Occipital lobe (tissue), 2 donors: ENCODE results near the gene APCDD1. TPM values are rescaled to one million over a fixed set of nuclear protein-coding genes. Genes with fewer than 3 reads are reported as not detected.

Experiments
- DNase-seq: peaks from one replicate; lab custom pipeline; 2025; lab: John Stamatoyannopoulos, UW
- total RNA-seq: library from RNA; depleted of rRNA; stranded (reverse); fragments of >200 nt; gene quantifications from one replicate; pipeline ENCODE4 v1.2.3, GENCODE V29; 2014

Gene APCDD1
- 10.3 TPM for total RNA-seq

- peak; percentile 59 for DNase-seq
These were observed at the start of gene APCDD1 for GRCh38 chr18:10453806-10454680. APCDD1 (plus strand) TSS chr18:10454635; CDS start chr18:10454982, 347 bp downstream.

- no peak for DNase-seq
These were observed 49.4 kb upstream of the APCDD1 start for GRCh38 chr18:10405014-10405493.

GRCh38 chr18:10405816-10406663, 48.4 kb upstream of the APCDD1 start:
- DNase-seq, result no peak

GRCh38 chr18:10408131-10408530, 46.3 kb upstream of the APCDD1 start:
- DNase-seq, result no peak

- no peak for DNase-seq
These were observed 45.4 kb upstream of the APCDD1 start for GRCh38 chr18:10409041-10409440.

GRCh38 chr18:10410472-10411308, 43.7 kb upstream of the APCDD1 start:
- DNase-seq, result no peak

GRCh38 chr18:10412933-10413332, 41.5 kb upstream of the APCDD1 start:
- no peak for DNase-seq

- no peak for DNase-seq
These were observed 40.7 kb upstream of the APCDD1 start for GRCh38 chr18:10413722-10414121.

- no peak for DNase-seq
These were observed 40.1 kb upstream of the APCDD1 start for GRCh38 chr18:10414293-10414842.

- no peak for DNase-seq
These were observed 38.4 kb upstream of the APCDD1 start for GRCh38 chr18:10416065-10416464.

- no peak for DNase-seq
These were observed 37.2 kb upstream of the APCDD1 start for GRCh38 chr18:10417191-10417590.

GRCh38 chr18:10417664-10418063, 36.8 kb upstream of the APCDD1 start:
- DNase-seq, result no peak

- DNase-seq, result no peak
These were observed 35.6 kb upstream of the APCDD1 start for GRCh38 chr18:10418836-10419235.

GRCh38 chr18:10419420-10420103, 34.9 kb upstream of the APCDD1 start:
- DNase-seq, result no peak

- no peak for DNase-seq
These were observed 33.7 kb upstream of the APCDD1 start for GRCh38 chr18:10420561-10421352.

GRCh38 chr18:10421859-10422258, 32.6 kb upstream of the APCDD1 start:
- no peak for DNase-seq

GRCh38 chr18:10422731-10423130, 31.7 kb upstream of the APCDD1 start:
- no peak for DNase-seq

GRCh38 chr18:10424585-10425307, 29.7 kb upstream of the APCDD1 start:
- DNase-seq, result no peak

- no peak for DNase-seq
These were observed 23.8 kb upstream of the APCDD1 start for GRCh38 chr18:10430677-10431076.
